ENCODE results near the gene CNN2.

The CNN2 gene

DNA sequence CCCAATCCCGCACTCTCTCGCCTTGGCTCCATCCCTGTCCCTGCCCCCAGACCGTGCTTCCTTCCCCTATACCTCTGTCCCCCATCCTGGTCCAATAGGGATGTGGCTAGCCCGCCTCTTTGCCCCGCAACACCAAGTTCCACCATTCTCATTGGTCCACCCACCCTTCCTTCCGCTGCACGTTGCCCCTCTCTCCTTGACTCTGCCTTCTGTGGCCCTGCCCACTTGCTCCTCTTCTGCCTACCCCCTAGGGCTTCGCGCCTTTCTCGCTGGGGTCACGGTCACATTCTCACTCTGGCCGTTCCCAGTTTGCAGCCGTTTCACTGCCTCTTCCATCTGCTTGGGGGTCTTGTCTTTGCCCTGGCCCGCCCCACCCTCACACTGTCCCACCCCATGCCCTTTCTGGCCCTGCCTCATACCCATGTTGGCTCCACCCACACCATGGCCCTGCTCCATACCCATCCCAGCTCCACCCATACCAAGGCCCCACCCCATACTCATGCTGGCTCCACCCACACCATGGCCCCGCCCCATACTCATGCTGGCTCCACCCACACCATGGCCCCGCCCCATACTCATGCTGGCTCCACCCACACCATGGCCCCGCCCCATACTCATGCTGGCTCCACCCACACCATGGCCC lies 36.1 kb downstream of the CNN2 start:
- H3K27ac ChIP-seq: peak overlapping the region; percentile 27; the same call in 1 of the 2 replicates
- TF ChIP-seq ZFX (IDR thresholded peaks at IDR 0.05; ENCODE audit: borderline replicate concordance) (no peak), CTCF (IDR thresholded peaks at IDR 0.05) (no peak)

GRCh38 chr19:1063030-1063908 lies 36.9 kb downstream of the CNN2 start:
- no peak for TF ChIP-seq CTCF (IDR thresholded peaks at IDR 0.05)
- no peak for TF ChIP-seq ZFX (IDR thresholded peaks at IDR 0.05; ENCODE audit: borderline replicate concordance)
- peak overlapping the region; percentile 90 for H3K27ac ChIP-seq

DNA sequence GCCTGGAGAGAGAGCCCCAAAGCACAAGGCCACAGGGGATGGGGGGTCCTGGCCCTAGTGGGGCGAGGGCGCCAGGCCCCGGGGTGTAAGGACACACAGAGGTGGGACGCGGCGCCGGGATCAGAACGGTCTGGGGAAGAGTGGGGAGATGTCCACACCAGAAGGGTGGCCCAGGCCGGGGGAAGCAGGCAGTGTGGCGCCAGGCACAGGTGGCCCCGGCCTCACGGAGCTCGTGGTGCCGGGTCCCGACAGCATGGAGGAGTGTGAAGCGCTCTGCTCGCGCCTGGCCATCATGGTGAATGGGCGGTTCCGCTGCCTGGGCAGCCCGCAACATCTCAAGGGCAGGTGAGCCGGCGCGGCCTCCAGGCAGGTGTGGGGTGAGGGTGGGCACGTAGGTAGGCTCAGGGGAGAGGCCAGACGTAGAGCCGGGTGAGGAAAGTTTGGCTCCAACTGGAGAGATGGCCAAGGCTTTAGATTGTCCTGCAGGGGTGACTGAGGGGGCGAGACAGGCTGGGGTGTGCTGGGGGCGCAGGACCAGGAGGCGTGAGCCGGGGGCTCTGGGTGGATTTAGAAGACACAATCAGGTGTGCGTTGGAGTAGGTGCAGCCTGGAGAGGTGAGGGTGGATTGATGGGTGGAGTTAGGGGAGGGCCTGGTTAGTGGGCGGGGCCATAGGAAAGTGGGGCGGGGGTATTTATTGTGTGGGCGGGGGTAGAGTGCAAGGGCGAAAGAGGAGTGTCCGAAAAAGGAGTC lies 37.7 kb downstream of the CNN2 start:
- TF ChIP-seq ZFX (IDR thresholded peaks at IDR 0.05; ENCODE audit: borderline replicate concordance) (no peak), CTCF (IDR thresholded peaks at IDR 0.05) (no peak)
- peak overlapping the region; percentile 90 for H3K27ac ChIP-seq

DNA sequence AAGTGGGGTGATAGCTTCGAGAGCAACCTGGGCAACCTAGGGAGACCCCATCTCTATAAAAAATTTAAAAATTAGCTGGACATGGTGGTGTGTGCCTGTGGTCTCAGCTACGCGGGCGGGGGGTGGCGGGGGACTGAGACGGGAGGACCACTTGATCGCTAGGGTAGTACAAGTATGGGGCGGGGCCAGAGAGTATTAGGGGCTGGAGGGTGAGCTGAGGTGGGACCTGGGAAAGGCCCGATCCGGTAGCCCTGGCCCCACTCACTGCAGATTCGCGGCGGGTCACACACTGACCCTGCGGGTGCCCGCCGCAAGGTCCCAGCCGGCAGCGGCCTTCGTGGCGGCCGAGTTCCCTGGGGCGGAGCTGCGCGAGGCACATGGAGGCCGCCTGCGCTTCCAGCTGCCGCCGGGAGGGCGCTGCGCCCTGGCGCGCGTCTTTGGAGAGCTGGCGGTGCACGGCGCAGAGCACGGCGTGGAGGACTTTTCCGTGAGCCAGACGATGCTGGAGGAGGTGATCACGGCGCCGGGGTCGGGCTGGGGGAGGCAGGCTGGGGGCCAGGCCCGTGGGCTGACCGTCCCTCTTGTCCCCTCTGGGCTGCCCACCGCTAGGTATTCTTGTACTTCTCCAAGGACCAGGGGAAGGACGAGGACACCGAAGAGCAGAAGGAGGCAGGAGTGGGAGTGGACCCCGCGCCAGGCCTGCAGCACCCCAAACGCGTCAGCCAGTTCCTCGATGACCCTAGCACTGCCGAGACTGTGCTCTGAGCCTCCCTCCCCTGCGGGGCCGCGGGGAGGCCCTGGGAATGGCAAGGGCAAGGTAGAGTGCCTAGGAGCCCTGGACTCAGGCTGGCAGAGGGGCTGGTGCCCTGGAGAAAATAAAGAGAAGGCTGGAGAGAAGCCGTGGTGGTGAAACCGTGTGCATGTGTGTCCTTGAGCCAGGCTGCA lies 38.5 kb downstream of the CNN2 start:
- peak overlapping the region; percentile 90 for H3K27ac ChIP-seq
- no peak for TF ChIP-seq ZFX (IDR thresholded peaks at IDR 0.05; ENCODE audit: borderline replicate concordance)
- TF ChIP-seq CTCF (IDR thresholded peaks at IDR 0.05): peak; percentile 87

GRCh38 chr19:1065606-1066109 lies 39.2 kb downstream of the CNN2 start:
- H3K27ac ChIP-seq: peak overlapping the region; percentile 90
- no peak for TF ChIP-seq ZFX (IDR thresholded peaks at IDR 0.05; ENCODE audit: borderline replicate concordance)
- no peak for TF ChIP-seq CTCF (IDR thresholded peaks at IDR 0.05)

GRCh38 chr19:1066251-1066747 lies 39.9 kb downstream of the CNN2 start:
- TF ChIP-seq ZFX (IDR thresholded peaks at IDR 0.05; ENCODE audit: borderline replicate concordance) (no peak), CTCF (IDR thresholded peaks at IDR 0.05) (no peak)
- H3K27ac ChIP-seq: peak overlapping the region; percentile 90
